ENCODE results near the gene PNKD.

PNKD gene

GRCh38 chr2:218345491-218346236 is 75.3 kb downstream of the PNKD start:
- peak; percentile 28 for DNase-seq

- no peak for DNase-seq
Measured at GRCh38 chr2:218347172-218347571, 76.9 kb downstream of the PNKD start.

GRCh38 chr2:218354045-218354444 is 83.7 kb downstream of the PNKD start:
- DNase-seq = no peak

- no peak for DNase-seq
Measured at GRCh38 chr2:218354850-218355443, 84.6 kb downstream of the PNKD start.

GRCh38 chr2:218357236-218358177 is 87.2 kb downstream of the PNKD start:
- no peak for DNase-seq

GRCh38 chr2:218360453-218360852 is 90.1 kb downstream of the PNKD start:
- DNase-seq = no peak

GRCh38 chr2:218362606-218363005 is 92.3 kb downstream of the PNKD start:
- DNase-seq = no peak

GRCh38 chr2:218363736-218364135 is 93.4 kb downstream of the PNKD start:
- DNase-seq = no peak

- no peak for DNase-seq
Measured at GRCh38 chr2:218364196-218364595, 93.9 kb downstream of the PNKD start.

GRCh38 chr2:218366621-218367414 is 96.5 kb downstream of the PNKD start:
- DNase-seq = no peak

- DNase-seq = no peak
Measured at GRCh38 chr2:218367415-218368149, 97.3 kb downstream of the PNKD start.

- no peak for DNase-seq
Measured at GRCh38 chr2:218368150-218368528, 97.8 kb downstream of the PNKD start.

- DNase-seq = peak; percentile 69
Measured at GRCh38 chr2:218368621-218369153, 98.4 kb downstream of the PNKD start.

GRCh38 chr2:218369330-218369729 is 99.0 kb downstream of the PNKD start:
- DNase-seq = peak; percentile 78

GRCh38 chr2:218370410-218371063 is 100.2 kb downstream of the PNKD start:
- DNase-seq = no peak

- no peak for DNase-seq
Measured at GRCh38 chr2:218371983-218372350, 101.6 kb downstream of the PNKD start.

- no peak for DNase-seq
Measured at GRCh38 chr2:218374795-218375194, 104.5 kb downstream of the PNKD start.

GRCh38 chr2:218375212-218375611 is 104.9 kb downstream of the PNKD start:
- DNase-seq = no peak

- no peak for DNase-seq
Measured at GRCh38 chr2:218378053-218378452, 107.7 kb downstream of the PNKD start.

GRCh38 chr2:218381916-218382366 is 111.6 kb downstream of the PNKD start, which contains the start of gene SLC11A1:
Gene SLC11A1 (plus strand): TSS chr2:218382273. CDS start chr2:218382369, 96 bp downstream.
- DNase-seq = no peak

- DNase-seq = no peak
Measured at GRCh38 chr2:218382785-218383184, 112.5 kb downstream of the PNKD start.

Measured in NCI-H1092 treated with DMSO at 0.1 percent for 48 hours (cell line).